Neuron (in vitro differentiated cells): Measurements from ENCODE around the gene MCM8.

Experiments used
- H2AFZ ChIP-seq: one replicate; pipeline ENCODE4 v1.6.1; 2013; ENCODE audit warnings: low read depth, mild to moderate bottlenecking, inconsistent platforms, low read length, moderate library complexity
- H3K27me3 ChIP-seq: one replicate; pipeline ENCODE4 v1.6.1; 2013; ENCODE audit warnings: low read length; ENCODE audit not compliant: insufficient read depth
- H3K36me3 ChIP-seq: one replicate; pipeline ENCODE4 v1.6.1; 2013; ENCODE audit warnings: low read length; ENCODE audit not compliant: insufficient read depth
- H3K4me1 ChIP-seq: one replicate; pipeline ENCODE4 v1.6.1; 2013; ENCODE audit warnings: low read length; ENCODE audit not compliant: insufficient read depth
- H3K4me3 ChIP-seq: 2 replicates; pipeline ENCODE4 v1.5.1; 2013; ENCODE audit warnings: mild to moderate bottlenecking, low read length, moderate library complexity
- H3K9me3 ChIP-seq: one replicate; pipeline ENCODE4 v1.6.1; 2013; ENCODE audit warnings: low read length

The MCM8 gene

DNA sequence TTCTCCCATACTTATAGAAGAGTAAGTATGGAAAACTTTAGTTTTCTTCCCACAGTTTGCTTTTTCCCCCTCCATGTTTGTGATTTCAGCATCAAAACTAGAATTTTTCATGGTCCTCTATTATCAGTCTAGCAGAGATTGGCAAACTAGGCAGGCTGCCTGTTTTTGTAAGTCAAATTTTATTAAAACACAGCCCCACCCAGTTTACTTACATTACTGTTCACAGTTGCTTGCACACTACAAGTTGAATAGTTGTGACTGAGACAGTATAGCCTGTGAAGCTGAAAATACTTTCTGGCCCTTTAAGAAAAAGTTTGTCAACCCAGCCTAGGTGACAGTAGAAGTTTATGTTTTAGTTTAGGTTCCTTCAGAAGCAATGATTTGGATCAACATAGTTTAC lies 19.5 kb downstream of the MCM8 start:
- Histone ChIP-seq H3K9me3 (no peaks in the 10 kb centered on the region), H3K4me1 (peaks cover 16% of the 10 kb centered on the region), H3K4me3 (no peak overlapping the region), H3K36me3 (peaks cover 40% of the 10 kb centered on the region), H3K27me3 (no peaks in the 10 kb centered on the region), H2AFZ (no peak overlapping the region)

DNA sequence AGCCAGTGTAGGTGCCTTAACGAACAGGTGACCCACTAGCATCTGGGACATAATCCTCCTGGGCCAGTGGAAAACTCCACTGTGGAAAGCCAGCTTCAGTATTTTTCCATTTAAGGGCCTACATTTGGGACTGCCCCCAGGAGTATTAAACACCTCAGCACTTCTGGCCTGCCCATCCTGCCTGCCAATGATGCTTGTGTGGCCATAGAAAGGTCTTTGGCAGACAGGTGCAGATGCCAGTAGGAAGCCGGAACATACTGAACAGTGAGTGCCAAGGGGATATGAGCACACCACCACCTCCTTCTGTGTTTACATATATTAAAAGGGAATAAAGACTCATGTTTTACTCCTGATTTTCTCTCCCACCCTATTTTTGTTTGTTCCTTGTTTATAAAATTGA lies 19.9 kb downstream of the MCM8 start:
- H2AFZ ChIP-seq = no peak overlapping the region
- no peaks in the 10 kb centered on the region for H3K9me3 ChIP-seq
- no peaks in the 10 kb centered on the region for H3K27me3 ChIP-seq
- peaks cover 39% of the 10 kb centered on the region for H3K36me3 ChIP-seq
- peaks cover 16% of the 10 kb centered on the region for H3K4me1 ChIP-seq
- no peak overlapping the region for H3K4me3 ChIP-seq

DNA sequence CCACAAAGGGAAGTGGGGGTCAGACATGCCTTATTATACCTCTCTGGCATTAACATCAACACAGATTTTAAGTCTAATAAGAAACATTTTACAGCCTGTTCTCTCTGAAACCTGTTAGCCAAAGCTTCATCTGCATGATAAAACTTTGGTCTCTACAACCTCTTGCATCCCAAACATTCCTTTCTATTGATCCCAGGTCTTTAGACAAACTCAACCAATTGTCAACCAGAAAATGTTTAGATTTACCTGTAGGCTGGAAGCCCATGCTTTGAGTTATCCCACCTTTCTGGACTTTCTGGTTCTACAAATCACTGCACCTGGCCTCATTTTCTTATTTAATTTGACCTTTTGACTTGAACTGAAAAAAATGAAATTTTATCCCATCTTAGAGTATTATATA lies 20.8 kb downstream of the MCM8 start:
- Histone ChIP-seq H3K27me3 (no peaks in the 10 kb centered on the region), H3K4me1 (peaks cover 10% of the 10 kb centered on the region), H3K36me3 (peaks cover 38% of the 10 kb centered on the region), H2AFZ (no peak overlapping the region), H3K9me3 (no peaks in the 10 kb centered on the region), H3K4me3 (no peak overlapping the region)

DNA sequence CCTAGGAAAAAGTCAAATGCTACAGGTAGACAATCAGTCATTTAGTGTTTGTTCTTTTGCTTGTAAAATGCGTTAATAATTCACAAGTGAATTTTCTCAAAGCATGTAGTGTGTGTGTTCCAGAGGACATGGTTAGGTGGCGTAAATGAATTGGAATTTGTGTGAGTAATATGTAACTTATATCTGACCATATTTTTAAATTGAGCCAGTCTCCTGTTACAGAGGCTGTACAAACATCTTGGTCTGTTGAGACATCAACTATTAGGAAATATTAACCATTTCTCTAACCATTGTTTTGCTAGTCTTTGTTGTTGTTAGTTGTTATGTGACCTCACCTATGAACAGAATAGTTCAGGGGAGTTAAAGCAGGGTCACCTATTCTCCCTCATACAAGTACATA lies 22.7 kb downstream of the MCM8 start:
- Histone ChIP-seq H3K9me3 (no peaks in the 10 kb centered on the region), H3K27me3 (no peaks in the 10 kb centered on the region), H2AFZ (no peak overlapping the region), H3K4me3 (no peak overlapping the region), H3K36me3 (peaks cover 41% of the 10 kb centered on the region), H3K4me1 (peaks cover 10% of the 10 kb centered on the region)

DNA sequence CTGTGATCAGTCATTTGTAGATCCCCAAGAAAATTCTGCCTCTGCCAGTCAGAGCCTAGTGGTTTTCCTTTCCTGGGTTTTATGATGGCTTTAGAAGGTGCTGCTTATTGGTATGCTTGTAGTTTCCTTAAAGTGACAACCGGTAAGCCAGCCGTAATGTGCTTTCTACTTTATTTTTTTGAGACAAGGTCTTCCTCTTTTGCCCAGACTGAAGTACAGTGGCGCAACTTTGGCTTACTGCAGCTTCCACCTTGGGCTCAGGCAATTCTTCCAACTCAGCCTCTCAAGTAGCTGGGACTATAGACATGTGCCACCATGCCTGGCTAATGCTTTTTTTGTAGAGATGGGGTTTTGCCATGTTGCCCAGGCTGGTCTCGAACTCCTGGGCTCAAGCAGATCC lies 23.5 kb downstream of the MCM8 start:
- Histone ChIP-seq H3K4me3 (no peak overlapping the region), H3K36me3 (peaks cover 47% of the 10 kb centered on the region), H3K4me1 (peaks cover 10% of the 10 kb centered on the region), H3K27me3 (no peaks in the 10 kb centered on the region), H3K9me3 (no peaks in the 10 kb centered on the region), H2AFZ (no peak overlapping the region)

DNA sequence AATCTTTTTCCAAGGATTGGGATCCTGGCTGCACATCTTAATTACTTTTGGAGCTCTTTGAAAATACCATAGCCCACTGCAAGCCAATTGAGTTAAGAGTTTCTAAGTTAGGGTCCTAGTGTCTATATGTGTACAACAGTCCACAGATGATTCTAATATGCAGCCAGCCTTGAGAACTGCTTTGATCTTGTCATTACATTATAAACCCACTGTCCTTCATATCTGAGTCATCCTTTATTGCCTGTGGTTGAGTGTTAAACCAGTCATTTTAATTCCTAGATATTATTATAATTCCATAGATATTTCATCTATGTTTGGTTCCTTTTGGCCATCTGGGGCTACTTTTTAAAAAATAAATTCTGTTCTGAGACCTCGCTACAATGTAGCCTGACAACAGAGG lies 24.1 kb downstream of the MCM8 start:
- Histone ChIP-seq H3K36me3 (peaks cover 51% of the 10 kb centered on the region), H3K9me3 (no peaks in the 10 kb centered on the region), H3K27me3 (no peaks in the 10 kb centered on the region), H3K4me1 (peaks cover 7% of the 10 kb centered on the region), H3K4me3 (no peak overlapping the region), H2AFZ (no peak overlapping the region)

DNA sequence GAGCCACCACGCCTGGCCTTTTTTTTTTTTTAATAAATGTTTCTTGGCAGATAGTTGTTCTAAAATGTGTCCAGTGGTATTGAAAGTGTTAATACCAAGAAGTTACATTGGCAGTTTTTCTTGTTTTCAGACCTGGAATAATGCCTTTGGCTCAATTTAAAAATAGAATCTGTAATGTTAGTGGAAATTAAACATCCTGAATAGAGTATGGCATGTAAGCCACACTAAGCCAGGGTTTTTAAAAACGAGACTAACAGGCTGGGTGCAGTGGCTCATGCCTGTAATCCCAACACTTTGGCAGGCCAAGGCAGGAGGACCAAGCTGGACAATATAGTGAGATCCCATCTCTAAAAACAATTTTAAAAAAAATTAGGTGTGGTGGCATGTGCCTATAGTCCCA lies 25.3 kb downstream of the MCM8 start:
- H3K4me3 ChIP-seq = no peak overlapping the region
- H3K27me3 ChIP-seq = no peaks in the 10 kb centered on the region
- no peak overlapping the region for H2AFZ ChIP-seq
- H3K4me1 ChIP-seq = no peaks in the 10 kb centered on the region
- peaks cover 60% of the 10 kb centered on the region for H3K36me3 ChIP-seq
- H3K9me3 ChIP-seq = no peaks in the 10 kb centered on the region

DNA sequence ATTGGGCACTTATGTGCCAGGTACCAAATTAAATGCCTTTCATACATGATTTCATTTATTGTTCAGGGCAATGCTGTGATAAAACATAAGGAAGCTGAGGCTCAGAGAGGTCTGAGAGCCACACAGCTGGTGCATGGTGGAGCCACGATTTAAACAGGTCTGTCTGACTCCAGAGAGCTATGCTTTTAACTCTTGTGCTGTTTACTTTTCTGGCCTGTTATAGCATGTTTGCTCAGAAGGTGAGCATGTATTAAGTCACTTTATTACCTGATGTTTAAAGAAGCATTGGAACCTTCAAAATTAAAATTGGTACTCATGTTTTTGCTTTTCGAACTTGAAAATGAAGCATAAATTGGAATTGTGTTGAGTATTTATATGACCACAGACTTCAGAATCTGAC lies 26.8 kb downstream of the MCM8 start:
- Histone ChIP-seq H3K36me3 (peaks cover 65% of the 10 kb centered on the region), H3K9me3 (no peaks in the 10 kb centered on the region), H3K4me3 (no peak overlapping the region), H3K27me3 (no peaks in the 10 kb centered on the region), H3K4me1 (no peaks in the 10 kb centered on the region), H2AFZ (no peak overlapping the region)

DNA sequence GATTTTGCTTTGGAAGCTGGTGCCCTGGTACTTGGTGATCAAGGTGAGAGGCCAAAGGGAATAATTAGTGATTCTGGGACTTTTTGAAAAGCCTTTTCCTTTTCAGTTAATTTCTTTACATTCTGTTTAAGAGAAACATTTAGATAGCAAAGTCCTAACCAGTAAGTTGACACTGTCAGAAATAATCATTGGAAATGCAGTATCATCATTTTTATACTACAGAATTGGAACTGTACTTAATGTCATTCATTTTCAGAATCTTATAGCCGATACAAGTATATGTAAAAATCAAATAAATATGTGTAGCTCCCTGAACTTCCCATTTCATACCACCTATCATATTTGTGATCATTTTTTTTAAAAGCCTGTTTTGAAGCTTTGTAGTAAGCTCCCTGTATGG lies 27.5 kb downstream of the MCM8 start:
- Histone ChIP-seq H3K4me1 (no peaks in the 10 kb centered on the region), H3K27me3 (no peaks in the 10 kb centered on the region), H3K9me3 (no peaks in the 10 kb centered on the region), H3K36me3 (peaks cover 59% of the 10 kb centered on the region), H3K4me3 (no peak overlapping the region), H2AFZ (no peak overlapping the region)

DNA sequence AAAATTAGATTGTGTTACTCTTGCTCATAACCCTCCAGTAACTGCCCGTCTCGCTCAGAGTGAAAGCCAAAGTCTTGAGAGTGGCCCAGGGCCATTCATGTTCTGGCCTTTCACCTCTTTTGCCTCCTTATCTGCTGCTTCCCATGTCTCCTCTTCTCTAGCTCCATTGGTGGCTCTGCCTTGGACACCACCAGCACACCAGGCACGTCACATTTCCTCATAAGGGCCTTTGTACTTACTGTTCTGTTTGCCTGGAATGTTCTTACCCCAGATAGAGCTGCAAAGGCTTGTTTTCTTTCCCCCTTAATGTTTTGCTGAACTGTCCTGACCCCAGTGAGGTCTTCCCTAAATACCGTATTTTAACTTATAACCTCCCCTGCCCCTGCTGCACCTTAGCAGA lies 29.3 kb downstream of the MCM8 start:
- Histone ChIP-seq H3K4me1 (no peaks in the 10 kb centered on the region), H3K9me3 (no peaks in the 10 kb centered on the region), H3K36me3 (peaks cover 63% of the 10 kb centered on the region), H3K27me3 (no peaks in the 10 kb centered on the region), H3K4me3 (no peak overlapping the region), H2AFZ (no peak overlapping the region)

DNA sequence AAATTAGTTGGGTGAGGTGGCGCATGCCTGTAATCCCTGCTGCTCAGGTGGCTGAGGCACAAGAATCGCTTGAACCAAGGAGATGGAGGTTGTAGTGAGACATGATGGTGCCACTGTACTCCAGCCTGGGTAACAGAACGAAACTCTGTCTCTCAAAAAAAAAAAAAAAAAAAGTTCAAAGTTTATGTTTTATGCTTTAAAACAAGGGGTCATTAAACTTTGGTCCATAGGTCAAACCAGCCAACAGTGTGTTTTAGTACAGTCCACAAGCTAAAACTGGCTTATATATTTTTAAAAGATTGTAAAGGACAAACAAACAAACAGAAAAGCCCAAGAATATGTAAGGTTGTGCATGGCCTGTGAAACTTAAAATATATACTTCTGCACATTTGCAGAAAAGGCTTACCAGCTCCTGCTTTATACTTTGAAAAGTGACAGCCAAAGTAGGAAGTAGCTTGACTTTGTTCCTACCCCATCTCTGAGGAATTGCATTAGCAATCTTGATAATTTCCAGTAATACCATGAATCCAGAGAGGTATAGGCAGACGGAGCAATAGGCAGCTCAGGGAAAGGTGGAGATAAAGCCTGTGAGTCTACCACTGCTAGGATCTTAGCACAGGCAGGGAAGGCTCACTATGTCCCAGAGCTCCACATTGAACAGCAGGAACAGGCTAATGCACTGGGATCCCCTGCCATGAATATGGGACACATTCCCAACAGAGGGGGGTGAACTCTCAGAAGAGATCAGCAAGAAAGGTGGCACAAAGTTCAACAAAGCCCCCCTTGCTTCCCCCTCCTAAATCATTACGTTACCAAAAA lies 30.5 kb downstream of the MCM8 start:
- peaks cover 66% of the 10 kb centered on the region for H3K36me3 ChIP-seq
- H3K27me3 ChIP-seq = no peaks in the 10 kb centered on the region
- H3K4me3 ChIP-seq = no peak overlapping the region
- H3K4me1 ChIP-seq = no peaks in the 10 kb centered on the region
- no peaks in the 10 kb centered on the region for H3K9me3 ChIP-seq
- H2AFZ ChIP-seq = no peak overlapping the region

DNA sequence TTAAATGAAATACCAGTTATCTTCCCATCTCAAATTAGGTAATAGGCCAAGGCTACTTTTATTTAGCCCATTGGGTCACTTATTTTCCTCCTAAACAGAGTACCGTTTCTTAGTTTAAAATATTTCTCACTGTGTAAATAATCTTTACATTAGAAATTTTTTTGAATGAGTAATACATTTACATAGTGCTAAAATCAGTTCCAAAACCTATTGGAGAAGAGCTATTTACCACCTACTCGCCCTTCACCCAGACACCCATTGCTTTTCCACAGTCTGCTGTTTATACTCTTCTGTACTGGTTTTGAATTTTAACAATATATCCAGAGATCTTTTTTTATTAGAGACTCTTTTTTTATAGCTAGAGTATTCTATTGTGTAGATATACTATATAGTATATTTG lies 36.9 kb downstream of the MCM8 start:
- no peaks in the 10 kb centered on the region for H3K4me1 ChIP-seq
- no peaks in the 10 kb centered on the region for H3K27me3 ChIP-seq
- H3K4me3 ChIP-seq = no peak overlapping the region
- H3K36me3 ChIP-seq = peaks cover 46% of the 10 kb centered on the region
- H2AFZ ChIP-seq = no peak overlapping the region
- H3K9me3 ChIP-seq = no peaks in the 10 kb centered on the region

DNA sequence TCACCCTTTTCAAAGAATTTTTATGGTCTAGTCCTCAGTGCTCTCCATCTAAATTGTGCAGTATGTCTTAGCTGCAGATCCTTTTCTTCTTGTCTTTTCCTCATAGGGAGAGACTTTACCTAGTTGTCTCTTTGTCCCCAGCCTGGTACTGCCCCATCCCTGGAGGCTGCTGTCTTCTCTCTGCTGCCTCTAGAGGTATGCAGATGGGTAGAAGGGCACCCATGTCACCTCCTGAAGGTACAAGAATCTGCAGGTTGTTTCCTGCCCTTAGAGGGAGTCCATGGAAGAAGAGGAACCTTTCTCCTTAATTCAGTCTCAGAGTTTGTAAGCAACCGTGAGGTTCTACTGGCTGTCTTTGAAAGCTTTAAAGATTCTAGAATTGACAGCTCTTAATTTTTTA lies 39.1 kb downstream of the MCM8 start:
- Histone ChIP-seq H3K4me1 (no peaks in the 10 kb centered on the region), H3K27me3 (no peaks in the 10 kb centered on the region), H2AFZ (no peak overlapping the region), H3K36me3 (peaks cover 40% of the 10 kb centered on the region), H3K9me3 (no peaks in the 10 kb centered on the region), H3K4me3 (no peak overlapping the region)

DNA sequence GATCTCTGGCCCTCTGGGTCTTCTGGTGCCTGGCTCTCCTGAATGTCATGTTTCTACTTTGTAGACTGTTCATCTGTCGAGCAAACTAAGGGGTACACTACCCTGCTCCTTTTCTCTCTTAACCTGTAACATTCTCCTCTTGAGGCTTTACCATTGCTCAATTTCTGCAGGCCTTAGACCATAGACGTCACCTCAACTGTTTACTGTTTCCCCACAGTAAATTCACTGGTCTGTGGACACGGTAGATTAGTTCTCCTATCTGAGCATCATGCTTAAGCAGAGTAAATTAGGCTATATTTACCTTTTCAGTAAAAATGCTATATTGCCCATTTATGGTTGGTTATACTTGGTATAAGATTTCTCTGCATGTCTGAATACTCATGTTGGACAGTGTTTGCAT lies 40.5 kb downstream of the MCM8 start:
- Histone ChIP-seq H3K9me3 (no peaks in the 10 kb centered on the region), H3K36me3 (peaks cover 42% of the 10 kb centered on the region)

More for the DNA sequence above, 40.5 kb downstream of the MCM8 start:
- Histone ChIP-seq H3K4me3 (no peak overlapping the region), H2AFZ (no peak overlapping the region), H3K27me3 (no peaks in the 10 kb centered on the region), H3K4me1 (no peaks in the 10 kb centered on the region)
